GM19467 (cell line): ENCODE data around the gene TIAM2.
"Not testable (repeated sequence)": the region's sequence is repeated elsewhere in the genome, so short reads cannot be mapped to it uniquely, and the experiment has no call there.

Experiments used
- ATAC-seq: cut with Tn5 transposase; IDR thresholded peaks from one replicate; pipeline ENCODE4 v1.9.1; 2021; ENCODE audit warnings: mild to moderate bottlenecking, moderate library complexity; ENCODE audit not compliant: unreplicated experiment

Gene TIAM2

GRCh38 chr6:155221086-155221485, 226.0 kb downstream of the TIAM2 start:
- no peak for ATAC-seq

GRCh38 chr6:155222506-155222905, 227.4 kb downstream of the TIAM2 start:
- no peak for ATAC-seq

- ATAC-seq: peak; percentile 96
Observed at GRCh38 chr6:155223646-155224451, 228.7 kb downstream of the TIAM2 start.

- ATAC-seq: no peak
Observed at GRCh38 chr6:155224618-155225017, 229.5 kb downstream of the TIAM2 start.

GRCh38 chr6:155227046-155227445, 231.9 kb downstream of the TIAM2 start:
- ATAC-seq: no peak

GRCh38 chr6:155228546-155229166, 233.5 kb downstream of the TIAM2 start:
- no peak for ATAC-seq

- ATAC-seq: not testable (repeated sequence)
Observed at GRCh38 chr6:155230975-155231374, 235.9 kb downstream of the TIAM2 start.

GRCh38 chr6:155232848-155233247, 237.7 kb downstream of the TIAM2 start:
- no peak for ATAC-seq

- no peak for ATAC-seq
Observed at GRCh38 chr6:155234167-155234566, 239.1 kb downstream of the TIAM2 start.

GRCh38 chr6:155234687-155235086, 239.6 kb downstream of the TIAM2 start:
- ATAC-seq: no peak

GRCh38 chr6:155235087-155235486, 240.0 kb downstream of the TIAM2 start:
- ATAC-seq: no peak

- ATAC-seq: no peak
Observed at GRCh38 chr6:155237613-155238012, 242.5 kb downstream of the TIAM2 start.

GRCh38 chr6:155240905-155241600, 245.9 kb downstream of the TIAM2 start:
- no peak for ATAC-seq

- no peak for ATAC-seq
Observed at GRCh38 chr6:155241966-155242365, 246.9 kb downstream of the TIAM2 start.

- ATAC-seq: no peak
Observed at GRCh38 chr6:155244434-155244833, 249.3 kb downstream of the TIAM2 start.

GRCh38 chr6:155245193-155245592, 250.1 kb downstream of the TIAM2 start:
- ATAC-seq: no peak

GRCh38 chr6:155245831-155246230, 250.7 kb downstream of the TIAM2 start:
- no peak for ATAC-seq

- ATAC-seq: no peak
Observed at GRCh38 chr6:155246825-155247224, 251.7 kb downstream of the TIAM2 start.

GRCh38 chr6:155247618-155248007, 252.5 kb downstream of the TIAM2 start:
- no peak for ATAC-seq

GRCh38 chr6:155248008-155249001, 253.2 kb downstream of the TIAM2 start:
- ATAC-seq: no peak
